ENCODE data around the gene PDCD4.

PDCD4 gene

DNA sequence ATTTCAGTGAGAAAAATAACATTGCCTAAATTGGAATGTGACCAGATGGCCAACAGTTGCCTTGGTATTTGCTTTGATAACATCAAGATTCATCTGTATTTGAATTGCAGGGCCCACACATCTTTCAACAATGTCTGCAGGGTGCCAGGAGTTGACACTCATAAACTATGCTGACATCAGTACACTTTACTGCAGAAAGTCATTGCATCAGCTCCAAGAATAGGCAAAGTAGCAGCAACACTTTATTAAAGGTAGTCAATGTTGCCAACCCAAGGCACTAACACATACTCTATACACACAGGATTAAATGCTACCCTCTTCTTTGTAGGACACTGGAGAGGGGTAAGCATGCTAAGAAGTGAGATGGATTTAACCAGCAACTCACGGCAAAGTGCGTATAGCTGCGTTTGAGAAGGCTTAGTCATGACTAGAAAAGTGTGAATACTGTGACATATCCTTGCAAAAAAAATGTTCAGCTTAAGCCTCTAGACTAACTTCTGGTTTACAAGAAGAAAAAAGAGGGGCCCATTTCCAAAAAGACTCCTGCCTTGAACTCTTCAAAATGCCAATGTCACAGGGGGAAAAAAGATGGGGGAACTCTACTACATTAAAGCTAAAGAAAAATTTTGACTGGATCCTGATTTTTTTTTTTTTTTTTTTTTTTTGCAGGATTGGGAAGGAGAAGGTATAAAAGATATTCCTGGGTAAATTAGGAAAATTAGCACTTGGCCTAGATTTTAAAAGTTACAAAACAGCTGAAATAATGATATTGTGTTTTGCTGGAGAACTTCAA is 45.0 kb downstream of the PDCD4 start:
- ChIA-PET POLR2A (interaction anchor here (1.1 kb wide), 1 partner anchor 21 kb away, joined by 4 read pairs; no protein-coding TSS in a partner anchor), CTCF (interaction anchor here (0.9 to 2.1 kb wide), 5 partner anchors 9 to 85 kb away, joined by 3 to 7 read pairs (median 5); no protein-coding TSS in a partner anchor)
- Histone ChIP-seq H3K4me1 (ENCODE audit: control extremely low read depth in 1 of 4, control insufficient read depth in 4 of 4, insufficient read depth in 4 of 4, low read length in 3 of 4) (peaks cover 8 to 25% (median 17%) of the 10 kb centered on the region in 4 experiments), H3K27me3 (replicated peaks in 2 of 5; ENCODE audit: control insufficient read depth in 4 of 5, insufficient read depth in 5 of 5, low read length in 4 of 5) (no peaks in the 10 kb centered on the region), H3K4me3 (ENCODE audit: control insufficient read depth in 1 of 7, extremely low read depth in 1 of 7, insufficient read depth in 4 of 7, low read depth in 2 of 7, low read length in 6 of 7) (no peak overlapping the region), H3K36me3 (ENCODE audit: control insufficient read depth in 4 of 4, insufficient read depth in 4 of 4, low read length in 3 of 4) (no peaks in the 10 kb centered on the region), H3K27ac (ENCODE audit: insufficient read depth in 1 of 2, low read depth in 1 of 2, low read length in 2 of 2, poor library complexity in 1 of 2, severe bottlenecking in 2 of 2) (no peak overlapping the region), H3K9me3 (ENCODE audit: control extremely low read depth in 1 of 5, control insufficient read depth in 4 of 5, insufficient read depth in 2 of 5, low read depth in 1 of 5, low read length in 4 of 5) (no peaks in the 10 kb centered on the region)
- 82% methylated on average over 3 of the region's 3 CpGs for WGBS (ENCODE audit: insufficient coverage)
- no peak for DNase-seq

DNA sequence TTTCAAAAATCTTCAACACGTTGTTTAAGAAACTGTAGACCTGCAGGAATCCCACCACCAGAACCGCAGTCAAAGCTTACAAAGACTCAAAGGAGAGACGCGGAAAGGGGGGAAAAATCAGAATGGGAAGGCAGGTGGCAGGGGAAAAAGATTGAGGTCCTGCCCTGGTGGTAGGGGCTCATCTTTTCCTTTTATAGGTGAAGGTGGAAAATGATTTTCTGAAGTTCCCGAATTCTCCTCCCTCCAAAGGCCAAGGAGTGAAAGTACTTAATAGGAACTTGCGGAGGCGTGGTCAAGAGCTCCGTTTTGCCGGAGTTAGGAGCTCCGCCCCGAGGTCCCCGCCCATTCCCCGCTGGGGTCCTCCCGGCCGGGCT is 46.5 kb downstream of the PDCD4 start:
- Histone ChIP-seq H3K9me3 (ENCODE audit: control extremely low read depth in 1 of 5, control insufficient read depth in 4 of 5, insufficient read depth in 2 of 5, low read depth in 1 of 5, low read length in 4 of 5) (no peaks in the 10 kb centered on the region), H3K36me3 (ENCODE audit: control insufficient read depth in 4 of 4, insufficient read depth in 4 of 4, low read length in 3 of 4) (no peaks in the 10 kb centered on the region), H3K27me3 (replicated peaks in 2 of 5; ENCODE audit: control insufficient read depth in 4 of 5, insufficient read depth in 5 of 5, low read length in 4 of 5) (no peaks in the 10 kb centered on the region), H3K4me3 (ENCODE audit: control insufficient read depth in 1 of 7, extremely low read depth in 1 of 7, insufficient read depth in 4 of 7, low read depth in 2 of 7, low read length in 6 of 7) (peak overlapping the region; percentile 61 to 97 (median 90)), H3K4me1 (ENCODE audit: control extremely low read depth in 1 of 4, control insufficient read depth in 4 of 4, insufficient read depth in 4 of 4, low read length in 3 of 4) (peaks cover 8 to 27% (median 20%) of the 10 kb centered on the region in 4 experiments), H3K27ac (ENCODE audit: insufficient read depth in 1 of 2, low read depth in 1 of 2, low read length in 2 of 2, poor library complexity in 1 of 2, severe bottlenecking in 2 of 2) (peak overlapping the region; percentile 99 to 100)
- peak; percentile 94 to 96 (median 95) for DNase-seq
- POLR2A ChIA-PET, result interaction anchor here (0.5 to 1.4 kb wide), 3 partner anchors 10 to 305 kb away, joined by 3 to 4 read pairs (median 3); no protein-coding TSS in a partner anchor
- CTCF ChIA-PET, result interaction anchor here (0.7 to 2.2 kb wide), 5 partner anchors 13 to 347 kb away, joined by 3 to 5 read pairs (median 3); no protein-coding TSS in a partner anchor
- WGBS (ENCODE audit: insufficient coverage), result 0% methylated on average over 11 of the region's 15 CpGs

DNA sequence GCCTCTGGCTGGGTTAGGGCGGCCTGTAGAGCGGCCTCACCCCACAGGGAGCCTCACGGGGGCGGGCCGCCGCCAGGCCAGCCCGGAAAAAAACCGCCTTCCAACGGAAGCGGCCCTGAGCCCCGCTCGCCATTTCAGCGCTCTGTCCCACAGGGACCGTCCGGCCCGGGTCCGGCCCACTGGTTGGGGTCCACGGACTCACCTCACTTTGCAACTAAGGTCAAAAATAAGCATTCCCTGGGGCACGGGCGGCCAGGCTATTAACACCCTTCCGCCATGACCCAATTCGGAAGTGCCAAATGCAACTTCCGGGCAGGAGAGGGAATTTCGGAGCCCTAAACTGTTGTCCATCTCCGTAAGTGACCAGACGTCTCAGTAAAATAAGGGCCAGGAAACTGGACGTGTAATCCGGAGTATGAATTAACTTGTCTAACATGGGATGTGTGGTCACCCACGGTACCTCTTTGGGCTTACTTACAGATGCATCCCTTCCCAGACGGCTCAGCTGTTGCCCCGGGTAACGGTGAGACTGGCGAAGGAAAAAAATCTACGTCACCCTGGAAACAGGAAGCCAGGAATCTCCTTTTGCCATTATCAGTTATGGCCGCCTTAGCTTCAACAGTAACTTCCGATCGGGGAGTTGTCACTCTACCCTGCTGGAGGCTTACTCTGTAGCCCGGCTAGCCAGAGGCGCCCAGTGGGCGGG is 47.1 kb downstream of the PDCD4 start, which contains the start of gene BBIP1:
BBIP1 (minus strand) TSS at position 538 of the 706 bp plus-strand sequence. CDS start 1,023 bp downstream, outside the sequence.
- DNase-seq, result peak; percentile 100

DNA sequence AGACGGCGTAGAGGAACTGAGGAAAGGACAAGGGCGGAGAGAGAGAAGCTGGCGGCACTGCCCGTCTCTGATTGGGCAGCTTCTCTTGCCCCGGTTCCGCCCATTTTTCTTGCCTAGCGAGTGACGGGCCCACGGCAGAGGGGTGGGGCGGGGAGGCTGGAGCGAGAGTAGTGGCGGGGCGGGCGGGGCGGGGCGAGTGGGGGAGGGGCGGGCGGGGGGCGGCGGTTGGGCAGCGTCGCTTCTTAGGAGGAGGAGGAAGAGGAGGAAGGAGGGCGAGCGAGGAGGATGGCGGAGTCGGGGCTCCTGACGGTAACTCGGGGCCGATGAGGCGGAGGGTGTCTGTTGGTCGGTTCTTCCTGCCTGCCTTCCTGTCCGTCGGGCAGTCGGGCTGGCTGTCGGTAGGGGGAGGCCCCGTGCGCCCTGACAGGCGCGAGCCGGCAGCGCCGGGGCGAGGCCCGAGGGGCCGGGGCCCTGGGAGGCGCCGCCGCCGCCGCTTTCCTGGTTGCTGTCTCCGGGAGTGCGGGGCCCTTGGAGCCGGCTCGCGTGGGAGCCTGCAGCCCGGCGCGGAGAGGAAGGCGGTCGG is 47.7 kb downstream of the PDCD4 start, which contains the start of gene SHOC2:
SHOC2 (plus strand) TSS at position 256 of the 583 bp plus-strand sequence. CDS start 44,755 bp downstream, outside the sequence.
- ChIA-PET POLR2A (interaction anchor here (0.6 to 1.4 kb wide), 10 partner anchors 9 to 251 kb away, joined by 3 to 4 read pairs (median 3); partner anchors contain the start of gene PDCD4), CTCF (interaction anchor here (1.4 to 2.2 kb wide), 2 partner anchors 12 to 60 kb away, joined by 4 to 5 read pairs; no protein-coding TSS in a partner anchor)
- Histone ChIP-seq H3K4me1 (ENCODE audit: control extremely low read depth in 1 of 4, control insufficient read depth in 4 of 4, insufficient read depth in 4 of 4, low read length in 3 of 4) (peaks cover 8 to 34% (median 25%) of the 10 kb centered on the region in 4 experiments), H3K27ac (ENCODE audit: insufficient read depth in 1 of 2, low read depth in 1 of 2, low read length in 2 of 2, poor library complexity in 1 of 2, severe bottlenecking in 2 of 2) (peak within 1 kb of the TSS; percentile 99 to 100), H3K9me3 (ENCODE audit: control extremely low read depth in 1 of 5, control insufficient read depth in 4 of 5, insufficient read depth in 2 of 5, low read depth in 1 of 5, low read length in 4 of 5) (no peaks in the 10 kb centered on the region), H3K36me3 (ENCODE audit: control insufficient read depth in 4 of 4, insufficient read depth in 4 of 4, low read length in 3 of 4) (peaks cover 0 to 2% (median 0%) of the 10 kb centered on the region in 4 experiments), H3K27me3 (replicated peaks in 2 of 5; ENCODE audit: control insufficient read depth in 4 of 5, insufficient read depth in 5 of 5, low read length in 4 of 5) (no peaks in the 10 kb centered on the region), H3K4me3 (ENCODE audit: control insufficient read depth in 1 of 7, extremely low read depth in 1 of 7, insufficient read depth in 4 of 7, low read depth in 2 of 7, low read length in 6 of 7) (peak within 1 kb of the TSS; percentile 88 to 97 (median 93))
- no peak for DNase-seq
- 0% methylated on average over 29 of the region's 61 CpGs for WGBS (ENCODE audit: insufficient coverage)

More for the DNA sequence above, 47.1 kb downstream of the PDCD4 start, which contains the start of gene BBIP1:
- Histone ChIP-seq H3K4me3 (ENCODE audit: control insufficient read depth in 1 of 7, extremely low read depth in 1 of 7, insufficient read depth in 4 of 7, low read depth in 2 of 7, low read length in 6 of 7) (peak within 1 kb of the TSS; percentile 88 to 97 (median 93)), H3K9me3 (ENCODE audit: control extremely low read depth in 1 of 5, control insufficient read depth in 4 of 5, insufficient read depth in 2 of 5, low read depth in 1 of 5, low read length in 4 of 5) (no peaks in the 10 kb centered on the region), H3K36me3 (ENCODE audit: control insufficient read depth in 4 of 4, insufficient read depth in 4 of 4, low read length in 3 of 4) (no peaks in the 10 kb centered on the region), H3K4me1 (ENCODE audit: control extremely low read depth in 1 of 4, control insufficient read depth in 4 of 4, insufficient read depth in 4 of 4, low read length in 3 of 4) (peaks cover 8 to 31% (median 22%) of the 10 kb centered on the region in 4 experiments), H3K27me3 (replicated peaks in 2 of 5; ENCODE audit: control insufficient read depth in 4 of 5, insufficient read depth in 5 of 5, low read length in 4 of 5) (no peaks in the 10 kb centered on the region), H3K27ac (ENCODE audit: insufficient read depth in 1 of 2, low read depth in 1 of 2, low read length in 2 of 2, poor library complexity in 1 of 2, severe bottlenecking in 2 of 2) (peak within 1 kb of the TSS; percentile 99 to 100)
- ChIA-PET POLR2A (interaction anchor here (0.5 to 1.4 kb wide), 11 partner anchors 9 to 305 kb away, joined by 3 to 4 read pairs (median 3); partner anchors contain the start of gene PDCD4), CTCF (interaction anchor here (0.7 to 2.2 kb wide), 4 partner anchors 12 to 348 kb away, joined by 3 to 5 read pairs (median 4); no protein-coding TSS in a partner anchor)
- WGBS (ENCODE audit: insufficient coverage), result 0% methylated on average over 38 of the region's 40 CpGs

DNA sequence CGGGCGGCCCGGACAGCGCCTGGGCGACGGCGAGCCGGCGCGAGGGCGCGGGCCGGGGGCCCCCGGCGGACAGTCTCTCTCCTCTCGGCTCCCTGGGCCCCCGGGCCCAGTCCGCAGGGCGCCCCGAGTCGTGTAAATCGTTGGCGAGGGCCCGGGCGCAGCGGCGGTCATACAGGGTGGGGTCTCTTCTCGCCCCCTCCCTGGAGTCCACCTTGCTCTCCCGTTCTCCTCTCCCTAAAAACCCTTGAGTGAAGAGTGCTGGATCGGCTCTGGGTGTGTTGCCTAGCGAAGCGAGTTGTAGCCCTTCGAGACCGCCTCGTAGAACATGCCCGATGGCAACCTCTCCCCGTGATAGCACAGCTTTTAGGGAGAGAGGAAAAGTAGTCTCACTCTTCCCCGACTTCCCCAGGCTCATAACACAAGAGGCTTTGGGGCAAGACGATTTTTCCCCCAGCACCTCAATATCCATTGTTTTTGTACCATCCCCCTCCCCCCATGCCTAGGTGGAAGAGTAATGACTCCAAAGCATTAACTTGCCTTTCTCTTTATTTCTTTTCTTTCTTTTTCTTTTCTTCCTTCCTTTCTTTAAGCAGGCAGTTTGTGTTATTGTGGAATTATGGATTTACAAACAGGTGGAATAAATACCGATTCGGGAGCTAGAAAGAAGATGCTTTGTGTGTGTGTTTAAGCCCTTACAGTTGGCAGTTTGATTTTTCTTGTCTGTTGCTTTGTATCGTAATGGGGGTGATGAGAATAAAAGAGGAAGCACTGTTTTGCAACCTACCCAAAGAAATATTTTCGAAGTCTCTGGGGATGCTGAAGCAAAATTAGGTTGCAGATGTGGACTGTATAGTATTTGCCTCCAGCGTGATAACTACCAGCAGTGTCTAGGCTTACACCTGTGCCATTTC is 48.5 kb downstream of the PDCD4 start:
- peak overlapping the region; percentile 81 to 96 (median 88) for H3K4me3 ChIP-seq (ENCODE audit: control insufficient read depth in 1 of 7, extremely low read depth in 1 of 7, insufficient read depth in 4 of 7, low read depth in 2 of 7, low read length in 6 of 7)
- H3K36me3 ChIP-seq (ENCODE audit: control insufficient read depth in 4 of 4, insufficient read depth in 4 of 4, low read length in 3 of 4), result peaks cover 0 to 2% (median 0%) of the 10 kb centered on the region in 4 experiments
- H3K4me1 ChIP-seq (ENCODE audit: control extremely low read depth in 1 of 4, control insufficient read depth in 4 of 4, insufficient read depth in 4 of 4, low read length in 3 of 4), result peaks cover 8 to 34% (median 25%) of the 10 kb centered on the region in 4 experiments
- peak overlapping the region; percentile 87 to 96 for H3K27ac ChIP-seq (ENCODE audit: insufficient read depth in 1 of 2, low read depth in 1 of 2, low read length in 2 of 2, poor library complexity in 1 of 2, severe bottlenecking in 2 of 2)
- H3K27me3 ChIP-seq (replicated peaks in 2 of 5; ENCODE audit: control insufficient read depth in 4 of 5, insufficient read depth in 5 of 5, low read length in 4 of 5), result no peaks in the 10 kb centered on the region
- peak; percentile 50 to 84 (median 76) for DNase-seq
- ChIA-PET CTCF (interaction anchor here (0.9 to 2.2 kb wide), 6 partner anchors 9 to 157 kb away, joined by 3 to 6 read pairs (median 4); partner anchors contain the start of gene ADRA2A), POLR2A (interaction anchor here (0.7 kb wide), 1 partner anchor 100 kb away, joined by 3 read pairs; no protein-coding TSS in a partner anchor)
- H3K9me3 ChIP-seq (ENCODE audit: control extremely low read depth in 1 of 5, control insufficient read depth in 4 of 5, insufficient read depth in 2 of 5, low read depth in 1 of 5, low read length in 4 of 5), result no peaks in the 10 kb centered on the region
- WGBS (ENCODE audit: insufficient coverage), result 0% methylated on average over 34 of the region's 44 CpGs
